ENCODE results near the gene PRPF6. TPM values are rescaled to one million over a fixed set of nuclear protein-coding genes. Genes with fewer than 3 reads are reported as not detected.

Gene PRPF6
- total RNA-seq, 6 donors from 2014 or later: 60.5 to 113 (median 68.0) TPM

DNA sequence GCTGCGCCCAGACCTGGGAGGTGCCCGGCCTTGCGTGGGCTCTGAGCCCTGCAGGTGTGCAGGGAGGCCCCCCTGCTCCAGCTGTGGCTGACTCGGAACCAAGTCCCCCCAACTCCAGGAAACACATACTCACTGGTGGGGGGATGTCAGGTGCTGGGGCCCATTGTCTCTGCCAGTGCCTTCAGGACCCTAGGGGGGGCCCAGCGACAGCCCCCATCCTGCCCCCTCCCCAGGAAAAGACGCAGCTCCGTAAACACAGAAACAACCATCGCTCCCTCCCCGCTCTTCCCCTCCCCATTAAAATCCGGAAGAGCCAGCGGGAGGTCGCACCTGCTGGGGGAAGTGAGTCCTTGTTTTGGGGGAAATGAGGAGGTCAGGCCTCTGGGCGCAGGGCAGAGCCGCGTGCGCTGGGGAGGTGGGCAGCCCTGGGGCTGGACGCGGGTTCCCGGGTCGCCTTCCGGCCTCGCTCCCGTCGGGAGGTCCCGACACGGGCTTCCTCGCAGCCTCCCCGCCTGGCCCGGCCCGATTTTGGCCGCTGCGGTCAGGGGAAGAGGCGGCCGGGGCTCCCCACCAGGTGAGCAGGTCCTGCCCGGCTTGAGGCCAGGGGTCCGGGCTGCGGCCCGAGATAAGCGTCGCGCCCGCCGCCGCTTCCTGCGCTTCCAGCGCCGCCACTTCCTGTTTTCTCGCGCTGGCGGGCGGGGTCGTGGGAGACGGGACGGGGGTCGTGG is 61.3 kb downstream of the PRPF6 start:
- 1% methylated on average over 20 of the region's 55 CpGs; no CpG with 5 or more reads in 1 of the 2 donors for WGBS, 2 donors
- Histone ChIP-seq H3K36me3 (peaks cover 0 to 10% (median 2%) of the 10 kb centered on the region in 4 donors), H3K9me3 (no peaks in the 10 kb centered on the region), H3K4me1 (peaks cover 45 to 70% (median 55%) of the 10 kb centered on the region in 4 donors), H3K27me3 (peaks cover 0 to 34% (median 12%) of the 10 kb centered on the region in 4 donors), H3K4me3 (peak overlapping the region; percentile 36 to 51 (median 47)), H3K27ac (peak overlapping the region; percentile 64 to 89 (median 82))
- TF ChIP-seq POLR2A (IDR thresholded peaks at IDR 0.05) (no peak), POLR2AphosphoS5 (IDR thresholded peaks at IDR 0.05) (peak in 1 of 2 donors; percentile 26), EP300 (IDR thresholded peaks at IDR 0.05) (no peak)
- TF ChIP-seq, protein P1, sequence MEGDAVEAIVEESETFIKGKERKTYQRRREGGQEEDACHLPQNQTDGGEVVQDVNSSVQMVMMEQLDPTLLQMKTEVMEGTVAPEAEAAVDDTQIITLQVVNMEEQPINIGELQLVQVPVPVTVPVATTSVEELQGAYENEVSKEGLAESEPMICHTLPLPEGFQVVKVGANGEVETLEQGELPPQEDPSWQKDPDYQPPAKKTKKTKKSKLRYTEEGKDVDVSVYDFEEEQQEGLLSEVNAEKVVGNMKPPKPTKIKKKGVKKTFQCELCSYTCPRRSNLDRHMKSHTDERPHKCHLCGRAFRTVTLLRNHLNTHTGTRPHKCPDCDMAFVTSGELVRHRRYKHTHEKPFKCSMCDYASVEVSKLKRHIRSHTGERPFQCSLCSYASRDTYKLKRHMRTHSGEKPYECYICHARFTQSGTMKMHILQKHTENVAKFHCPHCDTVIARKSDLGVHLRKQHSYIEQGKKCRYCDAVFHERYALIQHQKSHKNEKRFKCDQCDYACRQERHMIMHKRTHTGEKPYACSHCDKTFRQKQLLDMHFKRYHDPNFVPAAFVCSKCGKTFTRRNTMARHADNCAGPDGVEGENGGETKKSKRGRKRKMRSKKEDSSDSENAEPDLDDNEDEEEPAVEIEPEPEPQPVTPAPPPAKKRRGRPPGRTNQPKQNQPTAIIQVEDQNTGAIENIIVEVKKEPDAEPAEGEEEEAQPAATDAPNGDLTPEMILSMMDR (IDR thresholded peaks at IDR 0.05): no peak
- ATAC-seq (ENCODE audit: low FRiP score in 2 of 2) (no peak), DNase-seq (peak in 1 of 2 donors; percentile 89)

DNA sequence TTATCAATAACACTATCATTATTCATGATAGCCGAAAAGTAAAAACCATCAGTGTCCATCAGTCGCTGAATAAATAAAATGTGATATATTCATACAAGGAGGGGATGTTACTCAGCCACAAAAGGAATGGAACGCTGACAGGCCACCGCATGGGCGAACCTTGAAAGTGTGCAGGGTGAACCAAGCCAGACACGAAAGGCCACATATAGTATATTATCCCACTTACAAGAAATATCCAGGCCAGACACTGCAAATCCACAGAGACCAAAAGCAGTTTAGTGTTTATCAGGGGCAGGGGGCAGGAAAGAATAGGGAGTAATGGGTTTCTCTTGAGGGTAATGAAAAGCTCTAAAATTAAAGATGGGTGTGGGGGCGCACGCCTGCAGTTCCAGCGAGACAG is 62.8 kb downstream of the PRPF6 start:
- TF ChIP-seq EP300 (IDR thresholded peaks at IDR 0.05): no peak
- TF ChIP-seq POLR2AphosphoS5 (IDR thresholded peaks at IDR 0.05): no peak
- TF ChIP-seq POLR2A (IDR thresholded peaks at IDR 0.05): no peak
- TF ChIP-seq, protein P1 (IDR thresholded peaks at IDR 0.05): no peak
- no peak for ATAC-seq (ENCODE audit: low FRiP score in 2 of 2)
- WGBS, 2 donors: 85 to 87% methylated on average over 9 of the region's 9 CpGs
- no peaks in the 10 kb centered on the region for H3K9me3 ChIP-seq
- no peak overlapping the region for H3K4me3 ChIP-seq
- H3K27me3 ChIP-seq: peaks cover 0 to 36% (median 16%) of the 10 kb centered on the region in 4 donors
- peaks cover 36 to 65% (median 42%) of the 10 kb centered on the region in 4 donors for H3K4me1 ChIP-seq
- DNase-seq: no peak
- H3K27ac ChIP-seq: peak overlapping the region in 2 of 4 donors; percentile 38 to 88
- H3K36me3 ChIP-seq: peaks cover 0 to 17% (median 7%) of the 10 kb centered on the region in 4 donors

DNA sequence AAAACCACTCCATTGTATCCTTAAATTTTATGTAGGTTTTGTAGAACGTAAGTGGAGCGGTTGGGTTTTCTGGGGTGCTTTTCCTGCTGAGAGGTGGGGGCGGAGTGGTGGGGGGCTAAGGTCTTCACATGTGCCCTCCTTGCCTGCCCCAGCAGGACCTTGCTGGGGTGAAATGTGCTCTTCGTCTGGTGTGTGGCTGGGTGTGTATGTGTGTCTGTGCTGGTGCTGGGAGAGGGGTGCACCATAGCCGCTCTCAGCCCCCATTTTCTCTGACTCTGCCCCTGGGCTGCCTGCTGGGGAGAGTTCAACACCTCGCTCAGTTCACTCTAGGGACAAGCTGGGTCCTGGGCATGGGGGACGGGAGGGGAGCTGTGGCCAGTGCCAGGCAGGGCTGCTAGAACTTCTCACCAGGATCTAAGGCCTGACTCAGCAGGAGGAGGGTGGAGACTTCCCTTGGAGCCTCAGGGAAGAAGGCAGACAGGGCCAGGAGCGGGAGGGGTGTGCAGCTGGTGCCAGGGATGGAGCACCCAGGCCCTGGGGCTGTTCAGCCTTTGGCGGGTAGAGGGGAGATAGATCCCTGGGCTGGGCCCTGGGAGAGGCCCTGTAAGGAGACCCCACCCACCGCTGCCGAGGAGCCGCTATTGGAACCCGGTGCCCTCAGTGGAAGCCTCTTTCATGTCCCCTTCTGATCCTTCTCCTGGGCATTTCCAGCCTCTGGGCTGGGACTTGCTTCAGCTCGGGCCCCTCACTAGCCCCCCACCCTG is 63.7 kb downstream of the PRPF6 start:
- Histone ChIP-seq H3K9me3 (no peaks in the 10 kb centered on the region), H3K27me3 (peaks cover 0 to 41% (median 19%) of the 10 kb centered on the region in 4 donors), H3K36me3 (peaks cover 0 to 17% (median 7%) of the 10 kb centered on the region in 4 donors), H3K4me3 (peak overlapping the region in 2 of 4 donors; percentile 4 to 66), H3K27ac (peak overlapping the region; percentile 56 to 88 (median 68)), H3K4me1 (peaks cover 29 to 65% (median 37%) of the 10 kb centered on the region in 4 donors)
- 67 to 77% methylated on average over 12 to 14 of the region's 14 CpGs for WGBS, 2 donors
- ATAC-seq (ENCODE audit: low FRiP score in 2 of 2): peak in 1 of 2 donors; percentile 65
- DNase-seq: peak in 1 of 2 donors; percentile 64
- peak in 1 of 2 donors; percentile 38 for TF ChIP-seq POLR2AphosphoS5 (IDR thresholded peaks at IDR 0.05)
- TF ChIP-seq, protein P1 (IDR thresholded peaks at IDR 0.05): no peak

DNA sequence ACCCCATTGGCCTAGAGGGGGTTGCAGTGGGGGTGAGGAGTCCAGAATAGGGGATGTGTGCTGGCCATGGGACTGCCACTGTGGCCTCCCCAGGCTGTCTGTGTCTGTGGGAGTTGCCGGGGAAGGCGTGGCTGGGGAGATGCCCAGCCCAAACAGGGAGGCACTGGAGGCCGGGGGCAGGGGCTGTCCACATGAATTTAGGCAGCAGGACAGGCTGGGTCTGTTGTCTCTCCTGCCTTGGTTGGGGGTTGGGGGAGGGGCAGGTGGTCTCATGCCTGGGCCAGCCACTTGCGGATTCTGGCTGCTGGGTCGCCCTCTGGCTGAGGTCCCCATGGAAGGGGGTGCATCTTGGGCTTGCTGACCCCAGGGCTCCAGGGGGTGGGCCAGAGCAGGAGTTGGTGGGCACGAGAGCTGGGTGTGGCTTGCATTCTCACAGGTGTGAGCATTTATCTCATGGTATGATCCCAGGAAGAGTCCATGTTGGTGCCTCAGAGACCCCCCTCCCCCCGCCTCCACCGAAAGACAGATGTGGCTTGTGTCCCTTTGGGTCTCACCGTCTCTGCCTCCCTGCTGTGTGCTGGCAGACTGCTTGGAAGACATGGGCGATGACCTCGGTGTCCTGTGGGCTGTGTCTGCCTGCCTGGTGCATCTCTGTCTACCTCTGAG is 64.5 kb downstream of the PRPF6 start:
- Histone ChIP-seq H3K27ac (peak overlapping the region; percentile 56 to 88 (median 68)), H3K36me3 (peaks cover 0 to 17% (median 7%) of the 10 kb centered on the region in 4 donors), H3K27me3 (peaks cover 0 to 43% (median 20%) of the 10 kb centered on the region in 4 donors), H3K4me1 (peaks cover 27 to 64% (median 36%) of the 10 kb centered on the region in 4 donors), H3K9me3 (no peaks in the 10 kb centered on the region), H3K4me3 (peak overlapping the region in 3 of 4 donors; percentile 4 to 66 (median 40))
- ATAC-seq (ENCODE audit: low FRiP score in 2 of 2) (peak in 1 of 2 donors; percentile 2), DNase-seq (peak in 1 of 2 donors; percentile 33)
- WGBS, 2 donors: 58 to 62% methylated on average over 6 to 11 of the region's 11 CpGs
- no peak for TF ChIP-seq POLR2AphosphoS5 (IDR thresholded peaks at IDR 0.05)
- TF ChIP-seq, protein P1 (IDR thresholded peaks at IDR 0.05): no peak
- peak in 1 of 4 donors; percentile 5 for TF ChIP-seq POLR2A (IDR thresholded peaks at IDR 0.05)
- no peak for TF ChIP-seq EP300 (IDR thresholded peaks at IDR 0.05)

All from upper lobe of left lung (tissue), 6 donors.